CD4-positive, alpha-beta T cell treated with Interleukin-12 subunit alpha and Interleukin-12 subunit beta, for 1 hour (primary cell): ENCODE results near the gene MMP20.
"Not testable (repeated sequence)": the region's sequence is repeated elsewhere in the genome, so short reads cannot be mapped to it uniquely, and the experiment has no call there.

ENCODE experiments used
- DNase-seq: peaks from one replicate; pipeline ENCODE4 v3.0.0-alpha.2; 2020

MMP20 gene, protein sequence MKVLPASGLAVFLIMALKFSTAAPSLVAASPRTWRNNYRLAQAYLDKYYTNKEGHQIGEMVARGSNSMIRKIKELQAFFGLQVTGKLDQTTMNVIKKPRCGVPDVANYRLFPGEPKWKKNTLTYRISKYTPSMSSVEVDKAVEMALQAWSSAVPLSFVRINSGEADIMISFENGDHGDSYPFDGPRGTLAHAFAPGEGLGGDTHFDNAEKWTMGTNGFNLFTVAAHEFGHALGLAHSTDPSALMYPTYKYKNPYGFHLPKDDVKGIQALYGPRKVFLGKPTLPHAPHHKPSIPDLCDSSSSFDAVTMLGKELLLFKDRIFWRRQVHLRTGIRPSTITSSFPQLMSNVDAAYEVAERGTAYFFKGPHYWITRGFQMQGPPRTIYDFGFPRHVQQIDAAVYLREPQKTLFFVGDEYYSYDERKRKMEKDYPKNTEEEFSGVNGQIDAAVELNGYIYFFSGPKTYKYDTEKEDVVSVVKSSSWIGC

DNA sequence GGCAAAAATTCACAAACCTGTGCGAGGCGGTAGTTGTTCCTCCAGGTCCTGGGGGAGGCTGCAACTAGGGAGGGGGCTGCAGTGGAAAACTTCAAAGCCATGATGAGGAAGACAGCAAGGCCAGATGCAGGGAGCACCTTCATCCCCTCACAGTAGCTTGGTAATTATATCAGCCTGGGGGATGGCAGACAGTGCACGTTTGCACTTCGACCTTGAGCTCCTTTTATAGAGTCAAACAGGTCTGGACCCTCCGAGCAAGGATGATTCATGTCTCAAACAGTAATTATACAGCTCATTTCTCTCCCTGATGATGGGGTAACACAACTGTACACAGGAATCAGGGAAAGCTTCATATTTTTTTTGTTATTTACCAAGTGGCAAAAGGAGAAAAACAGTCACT, at the start of gene MMP20:
TSS of gene MMP20 (minus strand) at position 156 of the 400 bp plus-strand sequence. CDS start at position 143, 13 bp downstream.
- no peak for DNase-seq

DNA sequence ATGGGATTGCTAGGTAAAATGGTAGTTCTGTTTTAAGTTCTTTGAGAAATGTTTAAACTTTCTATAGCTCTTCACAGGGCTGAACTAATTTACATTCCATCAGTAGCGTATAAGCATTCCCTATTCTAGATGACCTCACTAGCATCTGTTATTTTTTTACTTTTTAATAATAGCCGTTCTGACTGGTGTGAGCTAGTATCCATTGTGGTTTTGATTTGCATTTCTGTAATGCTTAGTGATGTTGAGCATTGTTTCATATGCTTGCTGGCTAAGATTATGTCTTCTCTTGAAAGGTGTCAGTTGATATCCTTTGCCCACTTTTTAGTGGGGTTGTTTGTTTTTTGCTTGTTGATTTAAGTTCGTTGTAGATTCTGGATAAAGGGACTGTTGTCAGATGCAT, 44.5 kb upstream of the MMP20 start:
- DNase-seq, result no peak

DNA sequence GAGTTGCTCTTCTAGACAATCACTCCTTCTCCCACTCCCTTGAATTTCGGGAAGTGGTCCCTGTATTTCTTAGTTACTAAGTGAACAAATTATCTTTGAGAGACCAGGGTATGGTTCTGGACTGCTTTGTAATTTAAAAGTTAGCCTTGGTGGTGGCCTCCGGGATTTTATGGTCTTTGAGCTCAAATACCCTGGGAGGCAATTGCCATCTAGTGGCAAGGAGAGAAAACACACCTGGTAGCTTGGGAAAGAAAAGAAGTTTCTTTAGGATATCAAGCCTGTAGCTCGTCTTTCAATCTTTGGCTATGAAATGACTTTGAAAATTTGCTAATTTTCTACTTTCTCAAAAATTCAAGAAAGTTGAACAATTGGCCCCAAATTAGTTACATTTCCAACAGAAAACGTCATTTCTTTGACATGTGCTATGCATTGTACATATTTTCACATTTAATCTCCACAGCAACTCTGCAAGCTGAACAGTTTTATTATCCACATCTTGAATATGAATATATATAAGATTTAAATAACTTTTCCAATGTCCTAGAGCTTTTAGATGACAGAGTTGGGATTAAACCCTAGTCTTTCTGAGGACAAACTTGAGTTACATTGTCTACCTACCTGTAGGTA, 41.3 kb upstream of the MMP20 start:
- peak; percentile 37 for DNase-seq

DNA sequence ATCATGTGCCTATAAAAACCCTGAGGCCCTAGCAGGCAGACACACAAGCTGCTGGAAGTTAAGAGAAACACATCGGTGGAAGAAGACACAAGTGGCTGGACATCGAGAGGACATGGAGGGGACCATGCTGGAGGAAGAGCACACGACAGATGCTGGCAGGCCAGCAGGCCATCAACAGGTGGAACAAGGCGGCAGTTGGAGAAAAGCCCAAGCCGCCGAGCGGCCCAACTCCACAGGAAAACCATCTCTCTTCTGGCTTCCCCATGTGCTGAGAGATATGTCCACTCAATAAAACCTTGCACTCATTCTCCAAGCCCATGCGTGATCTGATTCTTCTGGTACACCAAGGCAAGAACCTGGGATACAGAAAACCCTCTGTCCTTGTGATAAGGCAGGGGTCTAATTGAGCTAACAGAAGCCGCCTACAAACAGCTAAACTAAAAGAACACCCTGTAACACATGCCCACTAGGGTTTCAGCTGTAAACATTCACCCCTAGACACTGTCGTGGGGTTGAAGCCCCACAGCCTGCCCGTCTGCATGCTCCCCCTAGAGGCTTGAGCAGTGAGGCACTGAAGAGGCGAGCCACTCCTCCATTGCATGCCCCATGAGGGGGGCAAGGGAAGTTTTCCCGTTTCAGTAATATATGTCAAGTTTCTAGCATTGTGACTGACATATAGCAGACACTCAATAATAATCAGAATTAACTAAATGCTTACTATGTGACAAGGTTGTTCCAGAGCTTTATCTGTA, 39.0 kb upstream of the MMP20 start:
- peak; percentile 5 for DNase-seq

DNA sequence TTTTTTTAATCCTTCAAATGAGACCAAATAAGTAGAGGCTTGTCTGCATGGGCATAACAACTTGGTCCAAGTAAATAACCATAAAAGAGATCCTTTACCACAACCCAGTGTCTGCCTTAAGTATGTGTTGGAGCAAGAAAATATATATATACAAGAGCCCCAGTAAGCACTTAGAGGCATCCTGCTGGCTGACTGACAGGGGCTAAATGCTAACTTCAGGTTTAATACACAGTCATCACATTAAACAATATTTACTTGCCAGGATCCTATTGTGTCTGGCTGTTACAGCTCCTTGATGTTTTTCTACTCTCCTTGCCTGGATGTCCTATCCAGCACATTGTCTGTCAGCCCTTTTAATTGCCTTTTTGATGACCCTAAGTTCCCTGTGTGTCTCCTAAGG, 37.5 kb upstream of the MMP20 start:
- DNase-seq, result no peak

DNA sequence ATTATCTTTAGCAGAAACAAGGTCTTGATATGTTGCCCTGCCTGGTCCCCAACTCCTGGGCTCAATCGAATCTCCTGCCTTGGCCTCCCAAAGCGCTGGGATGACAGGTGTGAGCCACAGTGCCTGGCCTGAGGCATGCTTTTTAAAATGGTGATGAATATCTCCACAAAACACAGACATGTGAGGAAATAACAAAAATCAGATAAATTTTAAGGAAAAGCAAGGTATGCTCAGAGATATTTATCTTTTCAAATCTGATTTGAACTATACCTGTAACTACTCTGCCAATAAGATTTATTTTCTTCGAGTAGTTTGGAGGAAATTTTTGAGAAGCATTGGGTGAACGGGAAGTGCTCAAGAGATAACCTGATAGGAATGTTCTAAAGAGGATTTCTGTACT, 35.9 kb upstream of the MMP20 start:
- no peak for DNase-seq

DNA sequence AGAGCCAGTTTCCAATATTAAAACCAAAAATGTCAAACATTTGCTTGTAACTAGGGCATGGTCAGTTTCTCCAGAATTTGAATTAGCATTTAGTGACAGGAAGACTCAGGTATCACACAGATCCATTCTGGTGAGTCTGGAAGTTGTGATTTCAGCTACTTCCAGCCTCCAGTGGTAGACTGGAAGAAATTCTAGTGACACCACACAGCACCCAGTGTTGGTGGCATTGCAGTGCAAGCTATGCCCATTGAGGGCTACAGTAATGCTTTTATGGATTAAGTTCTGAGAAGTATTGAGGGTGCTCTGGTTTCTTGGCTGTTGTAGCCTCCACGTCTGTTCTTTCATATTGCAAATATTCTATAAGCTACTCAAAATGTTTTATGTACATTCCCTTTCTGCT, 31.4 kb upstream of the MMP20 start:
- no peak for DNase-seq

DNA sequence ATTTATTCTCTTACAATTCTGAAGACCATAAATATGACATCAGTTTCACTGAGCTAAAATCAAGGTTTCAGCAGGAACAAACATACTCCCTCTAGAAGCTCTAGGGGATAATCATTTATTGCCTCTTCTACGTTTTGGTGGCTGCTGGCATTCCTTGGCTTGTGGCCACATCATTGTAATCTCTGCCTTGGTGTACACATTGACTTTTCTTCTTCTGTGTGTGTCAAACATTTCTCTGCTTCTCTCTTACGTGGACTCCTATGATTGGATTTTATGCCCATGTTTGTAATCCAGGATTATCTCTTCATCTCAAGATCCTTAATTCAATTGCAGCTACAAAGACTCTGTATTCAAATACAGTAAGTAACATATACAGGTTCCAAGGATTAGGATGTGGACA, 30.4 kb upstream of the MMP20 start:
- no peak for DNase-seq

DNA sequence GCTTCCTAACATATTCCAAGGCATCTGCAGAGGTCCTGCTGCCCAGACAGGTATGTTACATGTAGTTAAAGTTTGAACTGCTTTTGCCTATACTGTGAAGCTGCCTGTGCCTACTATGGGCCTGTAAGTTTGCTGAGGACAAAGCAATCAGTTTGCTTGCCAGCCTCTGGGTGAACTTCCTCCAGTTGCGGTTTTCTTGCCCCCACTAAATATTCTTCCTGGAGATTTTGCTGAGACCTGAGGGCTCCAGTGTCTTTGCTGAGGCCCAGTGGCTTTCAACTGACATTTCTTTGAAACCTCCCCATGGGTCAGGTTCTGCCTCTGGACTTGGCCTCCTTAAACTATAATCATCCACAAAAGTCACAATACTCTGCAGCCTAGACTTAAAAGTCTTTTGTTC, 29.6 kb upstream of the MMP20 start:
- DNase-seq, result no peak

DNA sequence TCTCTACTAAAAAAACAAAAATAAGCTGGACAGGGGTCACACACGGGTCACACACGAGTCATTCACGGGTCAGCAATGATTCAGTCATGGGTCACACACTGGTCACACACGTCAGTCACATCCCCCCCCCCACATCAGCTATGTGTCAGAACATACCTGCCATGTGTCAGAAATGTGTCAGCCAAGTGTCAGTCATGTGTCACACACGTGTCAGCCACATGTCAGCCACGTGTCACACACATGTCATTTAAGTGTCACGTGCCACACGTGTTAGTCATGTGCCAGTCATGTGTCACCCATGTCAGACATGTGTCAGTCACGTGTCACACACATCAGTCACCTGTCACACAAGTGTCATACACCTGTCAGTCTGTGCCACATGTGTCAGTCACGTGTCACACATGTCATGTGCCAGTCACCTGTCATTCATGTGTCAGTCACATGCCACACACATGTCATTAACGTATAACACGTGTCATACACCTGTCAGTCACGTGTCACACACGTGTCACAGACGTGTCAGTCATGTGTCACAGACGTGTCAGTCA, 28.7 kb upstream of the MMP20 start:
- DNase-seq, result no peak

DNA sequence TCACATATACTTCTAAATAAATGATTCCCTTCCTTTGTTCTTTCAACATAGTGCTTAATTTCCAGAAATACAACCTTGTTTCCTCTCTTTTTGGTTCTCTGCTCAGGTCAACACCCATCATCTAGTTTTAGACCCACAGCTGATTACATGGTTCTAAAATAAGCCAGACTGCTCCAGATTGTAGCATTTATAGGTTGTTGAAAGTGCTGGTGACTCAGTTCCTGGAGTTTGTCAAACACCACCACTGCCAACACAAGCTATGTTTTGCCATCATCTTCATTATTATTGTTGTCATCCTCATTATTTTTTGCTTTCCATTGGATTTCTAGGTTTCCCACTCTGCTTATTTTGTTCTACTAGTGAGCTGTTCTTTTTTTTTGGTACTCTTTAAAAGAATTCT, 22.3 kb upstream of the MMP20 start:
- no peak for DNase-seq

DNA sequence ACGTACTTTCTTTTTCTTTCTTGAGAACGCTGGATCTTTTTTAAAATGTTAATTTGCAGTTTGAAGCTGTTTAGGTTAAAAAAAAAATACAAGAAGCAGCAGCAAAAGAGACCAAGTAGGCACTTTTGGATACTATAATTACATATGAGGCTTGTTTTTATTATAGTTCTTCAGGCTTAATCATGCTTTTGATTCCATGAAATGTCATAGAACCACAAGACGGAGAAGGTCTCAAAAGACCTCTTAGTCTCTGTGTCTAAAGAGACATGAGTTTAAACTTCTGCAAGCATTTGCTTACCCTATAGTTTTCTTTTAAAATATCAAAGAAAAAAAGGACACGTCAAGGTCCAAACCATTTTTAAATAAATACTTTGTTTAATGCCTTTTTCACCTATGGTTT, 18.8 kb upstream of the MMP20 start:
- DNase-seq, result no peak

DNA sequence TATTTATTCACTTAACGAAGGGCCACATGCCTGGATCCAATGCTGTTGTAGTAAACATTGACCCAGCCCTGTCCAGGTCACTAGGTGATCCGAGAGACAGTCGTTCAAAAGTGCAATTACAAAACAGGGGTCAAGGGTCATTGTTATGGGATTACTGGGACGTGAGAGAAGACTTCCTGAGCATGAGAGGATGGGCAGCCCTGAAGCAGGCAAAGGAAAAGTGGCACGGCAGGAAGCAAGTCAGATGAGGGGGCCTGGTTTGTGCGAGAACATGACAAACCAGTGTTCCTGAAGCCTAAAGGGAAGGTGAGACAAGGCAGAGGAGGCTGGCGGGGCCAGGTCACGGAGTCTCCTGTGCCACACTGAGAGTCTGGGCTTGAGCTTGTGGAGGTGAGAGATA, 15.8 kb upstream of the MMP20 start:
- DNase-seq, result no peak

DNA sequence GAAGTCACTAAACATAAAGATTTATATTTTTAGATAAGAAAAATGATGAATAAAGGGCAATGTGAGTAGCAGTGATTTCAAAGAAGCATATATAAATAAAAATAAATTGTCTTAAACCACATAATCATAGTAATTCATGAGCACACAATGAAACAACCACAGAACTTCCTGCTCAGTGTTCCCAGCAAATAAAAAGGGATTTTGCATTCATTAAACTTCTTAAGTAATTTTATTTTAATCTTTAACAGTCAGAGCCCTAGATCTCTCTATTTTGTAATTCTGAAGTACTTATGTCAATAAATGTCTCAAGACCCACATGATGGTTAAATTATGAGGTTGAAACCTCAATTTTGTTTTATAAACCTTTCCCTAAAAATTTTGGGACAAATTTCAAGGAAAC, 14.5 kb upstream of the MMP20 start:
- no peak for DNase-seq

DNA sequence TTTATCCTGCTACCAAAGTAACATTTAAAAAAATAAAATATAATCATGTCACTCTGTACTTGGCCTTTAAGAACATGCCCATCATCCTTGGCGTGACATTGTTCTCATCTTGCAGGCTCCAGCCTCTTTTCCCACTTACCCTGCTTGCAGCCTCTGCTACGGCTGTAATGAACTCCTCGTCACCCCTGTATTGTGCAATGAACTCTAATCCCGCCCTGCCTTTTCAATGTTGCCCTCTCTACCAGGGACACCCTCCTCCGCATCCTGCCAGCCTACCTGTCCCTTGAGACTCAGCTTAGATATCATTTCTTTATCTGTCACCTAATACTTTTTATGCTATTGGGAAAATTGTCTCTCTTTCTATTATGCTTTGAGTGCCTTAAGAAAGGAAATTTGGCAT, 12.6 kb upstream of the MMP20 start:
- DNase-seq, result no peak

DNA sequence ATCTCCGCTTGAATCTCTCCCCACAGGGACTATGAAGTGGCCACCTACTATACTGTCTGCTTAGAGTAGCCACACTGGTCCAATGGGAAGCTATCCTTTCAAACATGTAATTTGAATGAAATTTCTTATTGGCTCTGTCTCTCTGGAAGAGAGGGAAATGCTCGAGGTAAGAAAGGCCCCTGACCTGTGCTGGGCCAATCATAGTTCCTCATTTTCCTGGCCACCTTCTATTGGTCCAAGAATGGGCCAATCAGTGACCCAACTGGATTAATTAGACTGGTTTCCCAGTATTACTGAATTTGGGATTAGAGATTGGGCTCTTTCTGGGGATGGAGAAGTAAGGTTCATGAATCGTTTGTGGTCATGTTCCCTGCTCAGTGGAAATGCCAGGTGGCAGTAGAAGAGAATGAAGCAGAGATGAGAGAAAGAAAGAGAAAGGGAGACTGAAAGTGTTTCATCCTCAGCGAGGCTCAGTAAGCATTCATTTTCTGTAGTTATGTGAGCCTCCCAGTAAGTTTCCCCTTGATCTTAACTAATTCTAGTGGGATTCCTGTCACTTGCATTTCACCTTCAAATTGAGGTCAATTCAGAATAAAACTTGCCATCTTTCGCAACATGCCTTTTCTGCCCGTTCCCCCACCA, 8.4 kb upstream of the MMP20 start:
- DNase-seq, result no peak

DNA sequence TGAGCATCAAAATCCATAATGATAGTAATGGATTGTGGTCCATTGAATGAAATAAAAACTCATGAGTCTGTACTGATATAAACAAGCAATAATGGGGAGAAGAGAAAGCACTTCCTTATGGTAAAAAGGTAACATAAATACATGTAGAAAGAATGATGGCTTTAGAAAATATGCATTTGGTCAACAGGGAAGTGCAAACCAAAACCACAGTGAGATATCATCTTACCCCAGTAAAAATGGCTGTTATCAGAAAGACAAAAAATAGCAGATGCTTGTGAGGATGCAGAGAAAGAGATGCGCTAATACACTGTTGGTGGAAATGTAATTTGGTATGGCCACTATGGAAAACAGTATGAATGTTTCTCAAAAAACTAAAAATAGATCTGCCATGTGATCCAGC, 6.9 kb upstream of the MMP20 start:
- DNase-seq, result no peak

DNA sequence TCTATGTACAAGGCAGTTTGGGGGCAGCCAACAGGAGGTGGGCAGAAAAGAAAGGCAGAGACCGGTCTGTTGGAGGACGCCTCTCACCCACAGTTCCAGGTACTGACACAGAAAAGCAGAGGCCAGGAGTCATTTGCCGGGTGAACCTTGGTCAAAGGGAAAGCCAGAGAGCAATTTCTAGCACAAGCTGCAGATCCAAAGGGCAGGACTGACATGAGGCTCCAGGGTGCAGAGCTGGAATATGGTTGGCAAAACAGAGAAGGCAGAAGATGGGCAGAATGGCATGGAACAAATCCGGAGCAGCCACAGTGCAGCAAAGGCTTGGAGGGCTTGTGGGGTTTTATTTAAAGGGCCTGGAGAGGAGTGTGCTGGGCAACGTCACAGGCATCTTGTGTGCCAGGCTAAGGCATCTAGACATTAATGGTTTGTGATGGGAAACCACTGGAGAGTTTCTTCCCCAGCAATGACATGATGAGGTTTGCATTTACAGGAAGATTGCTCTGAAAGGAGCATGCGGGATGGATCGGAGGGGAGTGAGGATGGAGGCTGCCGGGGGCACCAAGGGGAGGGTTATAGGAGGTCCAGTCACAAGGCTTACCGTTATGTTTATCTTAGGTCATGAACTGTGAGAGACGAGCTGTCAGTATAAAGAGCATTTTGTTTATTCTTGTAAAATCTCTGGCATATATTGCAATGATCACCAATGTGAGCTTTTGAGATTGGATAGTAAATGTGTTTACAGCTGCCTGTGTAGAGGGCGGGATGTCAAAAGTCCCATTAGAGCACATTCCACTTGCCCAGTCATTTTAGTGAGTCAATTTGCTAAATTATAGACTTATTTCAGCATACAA, 5.7 kb upstream of the MMP20 start:
- DNase-seq, result no peak

DNA sequence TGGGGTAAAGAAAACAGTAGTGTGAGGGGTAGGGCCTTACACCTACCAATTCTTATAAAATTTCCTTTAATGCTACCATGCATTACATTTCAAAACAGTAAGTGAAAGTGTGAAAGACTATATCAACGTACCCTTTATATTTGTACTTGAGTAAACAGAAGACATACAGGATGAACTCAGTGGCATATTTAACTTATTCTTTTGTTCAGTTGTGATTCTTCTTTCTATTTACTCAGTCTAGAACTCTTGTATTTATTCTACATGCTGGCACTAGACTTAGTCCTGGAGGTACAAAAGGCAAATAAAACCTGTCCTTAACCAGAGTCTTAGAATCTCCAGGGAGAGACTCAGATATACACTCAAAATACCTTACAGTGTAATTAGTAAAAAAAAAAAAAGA, 4.8 kb upstream of the MMP20 start:
- not testable (repeated sequence) for DNase-seq

DNA sequence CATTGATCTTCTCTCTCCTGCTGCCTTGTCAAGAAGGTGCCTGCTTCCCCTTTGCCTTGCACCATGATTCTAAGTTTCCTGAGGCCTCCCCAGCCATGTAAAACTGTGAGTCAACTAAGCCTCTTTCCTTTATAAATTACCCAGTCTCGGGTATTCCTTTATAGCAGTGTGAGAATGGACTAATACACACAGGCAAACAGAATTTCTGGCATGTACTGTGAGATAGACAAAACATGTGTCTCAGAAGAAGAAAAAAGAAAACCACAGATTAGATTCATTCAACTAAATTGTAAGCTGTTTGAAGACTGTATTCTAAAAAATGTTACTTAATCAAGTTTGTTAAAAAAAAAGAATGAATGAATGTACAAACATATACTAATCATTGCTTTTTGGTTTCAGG, 1.5 kb upstream of the MMP20 start:
- DNase-seq, result no peak

DNA sequence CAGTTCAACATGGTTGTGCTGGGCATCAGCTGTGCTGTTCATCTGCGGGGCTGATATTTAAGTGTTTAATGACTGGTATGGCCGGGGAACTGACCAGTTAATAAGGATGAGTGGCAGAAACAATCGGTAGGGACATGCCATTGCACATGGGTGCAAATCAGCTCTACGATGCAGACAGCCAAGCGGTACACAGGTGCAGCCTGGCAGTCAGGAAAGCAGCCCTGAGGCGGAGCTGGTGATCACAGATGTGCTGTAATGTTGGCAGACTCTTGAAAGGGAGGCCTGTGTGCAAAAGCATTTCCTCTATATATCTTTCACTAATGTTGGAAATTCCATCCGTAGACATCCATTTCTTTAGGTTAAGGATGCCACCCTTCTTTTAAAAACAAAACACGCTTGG, 1.1 kb downstream of the MMP20 start:
- no peak for DNase-seq

DNA sequence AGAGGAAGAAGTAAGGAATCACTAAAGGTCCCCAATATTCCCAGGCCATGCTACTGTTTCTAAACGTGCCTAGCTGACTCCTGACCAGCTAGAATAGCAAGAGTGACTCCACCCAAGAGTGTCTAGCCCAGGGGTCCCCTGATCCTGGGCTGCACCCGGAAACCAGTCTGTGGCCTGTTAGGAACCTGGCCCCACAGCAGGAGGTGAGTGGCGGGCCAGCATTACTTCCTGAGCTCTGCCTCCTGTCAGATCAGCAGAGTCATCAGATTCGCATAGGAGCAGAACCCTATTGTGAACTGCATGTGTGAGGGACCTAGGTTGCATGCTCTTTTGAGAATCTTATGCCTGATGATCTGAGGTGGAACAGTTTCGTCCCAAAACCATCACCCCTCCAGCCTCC, 2.0 kb downstream of the MMP20 start:
- DNase-seq, result no peak
